ENCODE data around the gene DEXI.

The DEXI gene

DNA sequence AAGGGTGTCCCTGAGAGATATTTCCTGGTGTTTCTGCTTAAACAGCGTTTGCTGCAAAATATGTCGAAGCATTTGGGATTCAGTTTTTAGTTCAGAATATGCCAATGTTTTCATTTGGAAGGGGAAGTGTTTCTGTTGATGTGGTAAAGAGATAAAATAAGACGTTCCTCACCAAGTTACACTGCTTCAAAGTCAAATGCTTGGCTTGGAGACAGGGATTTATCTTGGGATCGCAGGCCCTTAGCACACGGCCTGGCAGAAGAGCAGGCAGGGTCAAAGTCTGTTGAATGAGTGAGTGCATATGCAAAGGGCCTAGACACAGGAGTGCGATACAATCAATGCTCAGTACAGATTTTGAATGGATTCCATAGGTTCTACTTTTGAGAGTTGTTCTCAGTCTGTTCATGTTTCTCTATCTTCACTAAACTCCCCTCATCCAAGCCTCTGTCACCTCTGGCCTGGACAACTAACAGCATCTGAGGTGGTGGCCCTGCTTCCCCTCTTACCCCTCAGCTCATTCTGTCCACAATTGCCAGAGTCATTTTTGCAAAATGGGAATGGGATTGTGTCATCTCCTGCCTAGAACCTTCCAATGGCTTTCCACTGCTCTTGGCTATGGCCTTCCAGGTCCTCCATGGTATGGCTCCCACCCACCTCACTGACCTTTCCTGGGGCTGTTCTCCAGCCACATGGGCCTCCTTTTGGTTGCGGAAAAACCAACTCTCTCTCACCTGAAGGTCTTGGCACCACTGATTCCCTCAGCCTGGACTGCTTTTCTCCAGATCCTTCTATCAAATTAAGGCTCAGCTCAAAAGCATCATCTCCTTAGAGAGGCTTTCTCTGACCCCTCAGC lies 3.2 kb downstream of the DEXI start:
- Mint-ChIP-seq H3K27ac (peak overlapping the region; percentile 76), H3K36me3 (peaks cover 28% of the 10 kb centered on the region), H3K9me3 (no peaks in the 10 kb centered on the region)

DNA sequence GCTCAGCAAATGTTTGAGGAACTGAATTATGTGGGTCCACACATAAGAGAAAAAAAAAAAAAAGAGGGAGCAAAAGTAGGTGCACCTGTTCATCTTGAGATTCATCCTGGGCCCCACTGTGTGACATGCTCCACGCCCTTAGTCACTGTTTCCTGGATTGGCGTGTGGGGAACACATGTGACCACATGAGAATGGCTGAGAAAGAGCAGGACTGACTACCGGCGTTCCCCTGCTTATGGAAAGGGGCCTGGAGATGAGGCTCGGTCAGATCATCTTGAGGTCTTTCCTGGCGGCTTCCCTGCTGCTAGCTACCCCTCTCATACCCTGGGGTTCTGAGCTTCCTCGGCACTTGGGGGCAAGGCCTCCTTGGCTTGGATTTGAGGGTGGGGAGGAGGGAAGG lies 3.9 kb downstream of the DEXI start:
- Mint-ChIP-seq H3K27ac (peak overlapping the region; percentile 76), H3K4me3 (peak overlapping the region; percentile 57), H3K4me1 (peaks cover 85% of the 10 kb centered on the region), H3K36me3 (peaks cover 35% of the 10 kb centered on the region), H3K9me3 (no peaks in the 10 kb centered on the region), H3K27me3 (no peaks in the 10 kb centered on the region)
- no peak for ATAC-seq

More for the DNA sequence above, 3.2 kb downstream of the DEXI start:
- peak overlapping the region; percentile 84 for H3K4me3 Mint-ChIP-seq
- no peaks in the 10 kb centered on the region for H3K27me3 Mint-ChIP-seq
- ATAC-seq = no peak
- H3K4me1 Mint-ChIP-seq = peaks cover 81% of the 10 kb centered on the region

DNA sequence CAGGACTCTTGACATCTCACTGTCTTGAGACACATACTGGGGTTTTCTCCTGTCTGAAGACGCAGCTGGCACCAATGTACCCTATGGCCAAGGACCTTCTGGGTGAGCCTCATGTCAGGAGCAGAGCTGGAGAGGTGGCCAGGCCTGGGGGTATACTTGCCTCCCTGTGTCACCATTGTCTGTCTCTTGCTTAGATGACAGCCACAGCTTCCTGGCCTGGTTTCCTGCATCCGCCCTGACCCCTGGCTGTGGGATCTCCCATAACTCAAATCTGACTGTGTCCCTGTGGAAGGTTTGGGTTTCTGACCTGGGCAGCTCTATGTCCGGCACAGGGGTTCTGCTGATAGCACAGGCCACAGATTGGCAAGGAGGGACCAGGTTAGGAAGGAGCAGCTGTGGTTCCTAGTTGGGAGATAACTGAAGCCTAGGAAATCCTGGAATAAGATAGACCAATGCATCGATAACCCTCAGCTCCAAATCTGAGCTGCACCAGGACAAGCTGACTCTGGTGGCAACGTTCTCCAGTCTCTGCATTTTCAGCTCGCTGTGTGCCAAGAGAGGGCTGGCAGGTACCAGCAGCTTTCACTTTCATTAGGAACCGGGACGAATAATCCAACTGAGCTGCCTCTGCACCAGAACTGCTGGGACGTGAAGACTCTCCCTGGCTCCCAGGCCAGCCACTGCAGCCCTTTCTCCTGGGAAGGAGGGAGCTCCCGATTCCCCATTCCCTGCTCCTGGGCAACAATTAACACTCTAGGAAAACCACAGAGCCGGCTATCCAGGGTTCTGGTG lies 5.0 kb downstream of the DEXI start:
- no peaks in the 10 kb centered on the region for H3K9me3 Mint-ChIP-seq
- no peak for ATAC-seq
- H3K36me3 Mint-ChIP-seq = peaks cover 39% of the 10 kb centered on the region
- peak overlapping the region; percentile 76 for H3K27ac Mint-ChIP-seq
- no peaks in the 10 kb centered on the region for H3K27me3 Mint-ChIP-seq
- H3K4me3 Mint-ChIP-seq = peak overlapping the region; percentile 57
- H3K4me1 Mint-ChIP-seq = peaks cover 87% of the 10 kb centered on the region

DNA sequence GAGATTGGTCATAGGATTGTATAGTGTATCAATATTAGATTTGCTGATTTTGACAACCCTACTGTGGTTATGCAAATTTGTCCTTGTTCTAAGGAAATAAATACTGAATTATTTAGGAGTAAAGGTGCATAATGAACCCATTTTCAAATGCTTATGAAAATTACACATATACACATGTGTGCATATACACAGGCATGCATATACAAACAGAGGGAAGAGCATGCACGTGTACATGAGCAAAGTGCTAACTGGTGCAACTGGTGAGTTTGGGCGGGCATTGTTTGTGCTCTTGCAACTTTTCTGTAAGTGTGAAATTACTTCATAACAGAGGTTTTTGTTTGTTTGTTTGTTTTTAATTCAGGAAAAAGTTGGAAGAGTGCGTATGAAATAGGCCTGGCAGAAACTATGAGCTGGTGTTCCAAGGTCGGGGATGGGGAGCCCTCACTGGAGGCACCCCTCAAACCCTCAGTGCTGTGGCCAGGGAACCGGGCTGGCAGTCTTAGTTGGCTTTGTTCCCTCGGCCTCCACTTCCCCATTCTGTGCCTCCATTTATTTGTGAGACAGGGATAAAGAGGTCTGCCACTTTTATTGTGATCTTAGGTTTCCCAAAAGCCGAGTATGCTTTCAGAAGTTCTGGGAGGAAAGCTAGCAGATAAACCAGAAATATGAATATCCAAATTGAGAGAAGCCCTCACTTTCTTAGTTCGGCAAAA lies 5.8 kb downstream of the DEXI start:
- H3K4me3 Mint-ChIP-seq = no peak overlapping the region
- H3K4me1 Mint-ChIP-seq = peaks cover 93% of the 10 kb centered on the region
- no peaks in the 10 kb centered on the region for H3K27me3 Mint-ChIP-seq
- H3K27ac Mint-ChIP-seq = peak overlapping the region; percentile 30
- peaks cover 39% of the 10 kb centered on the region for H3K36me3 Mint-ChIP-seq
- H3K9me3 Mint-ChIP-seq = no peaks in the 10 kb centered on the region
- no peak for ATAC-seq

DNA sequence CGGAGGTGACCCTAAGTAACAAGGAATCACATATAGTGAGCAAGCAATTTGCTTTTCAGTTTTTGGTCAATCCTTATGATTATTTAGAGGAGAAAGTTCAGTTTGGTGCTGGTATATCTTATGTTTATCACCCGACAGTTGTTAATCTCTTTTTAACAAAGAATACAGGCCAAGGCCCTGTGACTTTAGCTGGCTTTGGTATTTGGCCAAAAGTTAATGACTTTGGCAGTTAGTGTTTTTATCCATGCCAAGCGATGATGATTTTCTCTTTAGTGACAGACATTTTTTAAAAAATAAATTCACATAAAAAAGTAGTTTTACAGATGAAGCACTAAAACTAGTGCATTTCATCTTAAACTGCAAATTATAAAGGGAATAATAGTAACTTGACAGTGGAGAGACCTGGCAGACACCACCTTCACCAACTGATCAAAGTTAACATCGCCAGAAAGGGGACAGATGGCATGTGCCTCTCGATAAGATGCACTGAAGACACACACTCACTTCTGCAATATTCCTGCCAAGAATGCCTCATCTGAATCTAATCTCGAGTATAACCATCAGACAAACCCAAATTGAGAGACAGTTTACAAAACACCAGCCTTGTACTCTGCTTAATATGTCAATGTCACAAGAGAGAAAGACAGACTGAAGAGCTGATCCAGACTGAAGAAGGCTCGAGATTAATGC lies 6.9 kb downstream of the DEXI start:
- no peak overlapping the region for H3K4me3 Mint-ChIP-seq
- H3K36me3 Mint-ChIP-seq = peaks cover 34% of the 10 kb centered on the region
- peak overlapping the region; percentile 30 for H3K27ac Mint-ChIP-seq
- H3K27me3 Mint-ChIP-seq = no peaks in the 10 kb centered on the region
- ATAC-seq = no peak
- H3K4me1 Mint-ChIP-seq = peaks cover 92% of the 10 kb centered on the region
- no peaks in the 10 kb centered on the region for H3K9me3 Mint-ChIP-seq

DNA sequence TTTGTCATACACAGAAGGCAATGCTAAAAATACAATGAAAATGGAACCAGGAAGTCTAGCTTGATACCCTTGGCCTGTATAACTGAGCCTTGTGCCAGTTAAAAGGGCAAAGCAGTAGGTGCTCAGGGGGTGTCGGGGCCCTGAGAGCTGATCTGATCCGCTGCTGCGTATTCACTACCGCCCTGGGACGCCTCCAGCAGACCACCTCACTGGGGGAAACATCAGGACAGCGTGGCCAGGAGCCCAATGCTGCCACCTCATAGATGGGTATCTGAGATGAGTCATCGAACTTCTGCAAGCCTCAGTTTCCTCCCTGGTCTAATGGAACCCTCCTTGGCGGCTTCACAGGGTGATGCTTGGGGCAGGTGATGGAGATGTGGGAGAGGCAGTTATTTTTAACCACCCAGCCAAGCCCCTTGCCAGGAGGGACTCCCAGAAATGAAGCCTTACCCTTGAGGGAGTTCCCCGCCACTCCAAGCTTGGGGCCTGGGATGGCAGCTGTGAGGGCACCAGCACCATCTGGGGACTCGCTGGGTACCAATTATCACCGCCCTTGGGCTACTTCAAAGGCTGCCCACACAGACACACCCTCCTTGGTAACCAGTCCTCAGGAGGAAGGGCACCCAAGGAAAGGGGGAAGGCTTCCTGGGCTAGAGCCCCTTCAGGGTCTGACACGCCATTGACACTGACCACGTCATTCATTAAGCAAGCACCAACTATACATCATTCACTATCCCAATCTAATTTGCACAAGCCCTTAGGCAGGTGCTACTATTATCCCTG lies 7.8 kb downstream of the DEXI start:
- H3K27ac Mint-ChIP-seq = peak overlapping the region; percentile 62
- peaks cover 29% of the 10 kb centered on the region for H3K36me3 Mint-ChIP-seq
- no peak for ATAC-seq
- no peak overlapping the region for H3K4me3 Mint-ChIP-seq
- H3K4me1 Mint-ChIP-seq = peaks cover 91% of the 10 kb centered on the region
- no peaks in the 10 kb centered on the region for H3K9me3 Mint-ChIP-seq
- H3K27me3 Mint-ChIP-seq = no peaks in the 10 kb centered on the region

DNA sequence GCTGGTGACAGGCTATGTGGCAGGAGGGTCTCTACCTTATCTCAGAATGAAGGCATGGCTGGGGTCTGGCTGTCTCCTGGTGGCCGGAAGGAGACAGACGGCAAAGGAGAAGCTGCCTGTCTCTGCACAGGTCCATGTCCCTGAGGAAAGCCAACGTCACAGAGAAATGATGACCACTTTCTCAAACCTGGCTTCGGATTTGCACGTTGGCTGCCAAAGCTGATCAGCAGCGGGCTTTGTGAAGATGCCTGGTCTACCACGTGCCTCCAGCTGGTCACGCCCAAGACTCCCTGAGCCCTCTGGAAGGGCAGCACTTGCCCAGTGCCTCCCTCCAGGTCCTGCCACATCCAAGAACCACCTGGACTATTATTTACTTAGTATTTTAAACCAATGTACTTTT lies 8.4 kb downstream of the DEXI start:
- no peak for ATAC-seq
- peak overlapping the region; percentile 62 for H3K27ac Mint-ChIP-seq

DNA sequence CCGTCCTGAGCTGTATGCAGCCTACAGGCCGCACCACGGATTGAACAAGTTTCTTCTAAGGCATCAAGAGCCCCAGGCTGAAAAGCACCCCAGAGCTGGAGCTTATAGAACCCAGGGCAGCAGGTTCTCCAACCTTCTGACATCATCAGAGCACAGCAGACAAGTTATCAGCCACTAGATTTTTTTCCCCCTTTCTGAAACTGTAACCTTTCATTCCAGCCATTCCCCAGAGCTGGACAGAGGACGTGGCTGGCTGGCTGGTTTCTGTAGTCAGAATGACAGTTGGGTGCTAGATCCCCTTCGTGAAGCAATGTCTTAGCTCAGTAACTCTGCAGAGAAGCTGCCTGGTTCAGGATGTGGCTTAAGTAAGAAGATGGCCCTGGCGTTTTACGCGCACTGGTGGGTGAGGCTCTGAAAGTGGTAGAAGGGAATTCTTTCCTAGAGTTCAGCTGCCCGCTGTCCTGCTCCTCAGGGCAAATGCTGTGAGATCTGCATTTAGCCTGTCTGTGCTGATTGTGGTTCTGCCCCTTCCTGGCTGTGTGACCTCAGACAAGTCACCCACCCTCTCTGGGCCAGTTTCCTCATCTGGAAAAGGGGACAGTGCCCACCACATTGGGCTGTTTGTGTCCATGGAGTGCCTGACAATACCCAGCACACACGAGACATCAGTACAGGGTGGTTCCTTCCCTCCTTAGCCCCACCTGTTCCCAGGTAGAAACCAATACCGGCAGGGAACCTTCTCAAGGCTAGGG lies 9.1 kb downstream of the DEXI start:
- peaks cover 91% of the 10 kb centered on the region for H3K4me1 Mint-ChIP-seq
- H3K9me3 Mint-ChIP-seq = no peaks in the 10 kb centered on the region
- peak overlapping the region; percentile 62 for H3K27ac Mint-ChIP-seq
- no peak for ATAC-seq
- H3K4me3 Mint-ChIP-seq = no peak overlapping the region
- H3K27me3 Mint-ChIP-seq = no peaks in the 10 kb centered on the region
- peaks cover 23% of the 10 kb centered on the region for H3K36me3 Mint-ChIP-seq

More for the DNA sequence above, 8.4 kb downstream of the DEXI start:
- no peaks in the 10 kb centered on the region for H3K27me3 Mint-ChIP-seq
- no peak overlapping the region for H3K4me3 Mint-ChIP-seq
- H3K4me1 Mint-ChIP-seq = peaks cover 91% of the 10 kb centered on the region
- H3K9me3 Mint-ChIP-seq = no peaks in the 10 kb centered on the region
- H3K36me3 Mint-ChIP-seq = peaks cover 23% of the 10 kb centered on the region

DNA sequence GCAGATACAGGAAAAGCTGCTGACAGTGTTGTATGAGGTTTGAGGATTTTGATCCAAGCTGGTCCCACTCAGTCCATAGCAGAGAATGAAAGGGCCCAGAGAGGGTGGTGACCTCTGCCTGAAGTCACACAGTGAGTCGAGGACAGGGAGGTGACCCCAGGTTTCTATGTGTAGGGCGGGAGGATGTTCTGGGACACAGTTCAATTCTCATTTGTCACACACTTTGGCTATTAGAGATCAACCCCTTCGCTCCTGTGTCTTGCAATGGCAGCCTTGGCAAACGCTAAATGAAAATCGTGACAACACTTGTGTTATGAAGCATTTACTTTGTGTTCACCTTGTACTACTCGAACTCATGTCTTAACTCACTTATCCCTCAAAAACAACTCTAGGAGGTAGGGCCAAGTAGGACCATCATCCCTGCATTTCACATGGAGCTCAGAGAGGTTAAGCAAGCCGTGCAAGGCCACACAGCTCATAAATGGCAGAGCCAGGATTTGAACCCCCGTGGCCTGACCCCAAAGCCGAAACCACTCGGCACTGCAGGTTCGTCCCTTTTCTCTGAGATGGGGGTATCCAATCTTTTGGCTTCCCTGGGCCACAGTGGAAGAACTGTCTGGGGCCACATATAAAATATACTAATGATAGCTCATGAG lies 10.2 kb downstream of the DEXI start:
- no peaks in the 10 kb centered on the region for H3K9me3 Mint-ChIP-seq
- peaks cover 91% of the 10 kb centered on the region for H3K4me1 Mint-ChIP-seq
- H3K27ac Mint-ChIP-seq = peak overlapping the region; percentile 62
- peaks cover 28% of the 10 kb centered on the region for H3K36me3 Mint-ChIP-seq
- ATAC-seq = no peak
- H3K4me3 Mint-ChIP-seq = no peak overlapping the region
- H3K27me3 Mint-ChIP-seq = no peaks in the 10 kb centered on the region

DNA sequence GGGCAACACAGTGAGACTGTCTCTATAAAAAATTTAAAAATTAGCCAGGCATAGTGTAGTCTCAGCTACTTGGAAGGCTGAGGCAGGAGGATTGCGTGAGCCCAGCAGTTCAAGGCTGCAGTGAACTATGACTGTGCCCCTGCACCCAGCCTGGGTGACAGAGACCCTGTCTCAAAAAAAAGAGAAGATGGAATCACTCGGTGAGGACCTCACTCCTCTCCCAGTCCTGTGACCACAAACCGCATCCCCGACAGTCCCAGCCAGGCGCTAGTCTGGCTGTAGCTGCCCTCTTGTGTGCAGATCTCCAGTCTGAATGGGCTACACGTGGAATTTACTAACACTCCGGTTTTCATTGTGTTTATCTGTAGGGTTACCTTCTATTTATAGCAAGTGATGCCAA lies 11.1 kb downstream of the DEXI start:
- Mint-ChIP-seq H3K9me3 (no peaks in the 10 kb centered on the region), H3K36me3 (peaks cover 24% of the 10 kb centered on the region), H3K27ac (peak overlapping the region; percentile 62), H3K4me1 (peaks cover 88% of the 10 kb centered on the region), H3K27me3 (no peaks in the 10 kb centered on the region), H3K4me3 (peak overlapping the region; percentile 12)
- peak; percentile 2 for ATAC-seq

DNA sequence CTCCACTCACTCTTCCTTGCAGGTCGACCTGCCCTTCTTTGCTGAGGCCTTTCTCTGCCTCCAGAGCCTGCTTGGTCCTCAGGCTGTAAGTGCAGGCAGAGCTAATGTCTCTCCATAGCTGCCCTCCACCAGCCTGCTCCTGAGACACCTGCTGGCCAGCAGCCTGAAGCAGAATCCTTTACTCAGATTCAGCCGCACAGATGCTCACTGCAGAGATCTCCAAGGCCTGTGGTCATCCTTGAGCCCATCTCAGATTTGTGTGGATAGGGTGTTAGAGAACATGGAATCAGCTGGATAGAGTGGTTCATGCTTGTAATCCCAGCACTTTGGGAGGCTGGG lies 11.5 kb downstream of the DEXI start:
- Mint-ChIP-seq H3K36me3 (peaks cover 24% of the 10 kb centered on the region), H3K9me3 (no peaks in the 10 kb centered on the region), H3K27me3 (no peaks in the 10 kb centered on the region), H3K4me1 (peaks cover 87% of the 10 kb centered on the region), H3K4me3 (peak overlapping the region; percentile 12), H3K27ac (peak overlapping the region; percentile 62)
- ATAC-seq = peak; percentile 44

DNA sequence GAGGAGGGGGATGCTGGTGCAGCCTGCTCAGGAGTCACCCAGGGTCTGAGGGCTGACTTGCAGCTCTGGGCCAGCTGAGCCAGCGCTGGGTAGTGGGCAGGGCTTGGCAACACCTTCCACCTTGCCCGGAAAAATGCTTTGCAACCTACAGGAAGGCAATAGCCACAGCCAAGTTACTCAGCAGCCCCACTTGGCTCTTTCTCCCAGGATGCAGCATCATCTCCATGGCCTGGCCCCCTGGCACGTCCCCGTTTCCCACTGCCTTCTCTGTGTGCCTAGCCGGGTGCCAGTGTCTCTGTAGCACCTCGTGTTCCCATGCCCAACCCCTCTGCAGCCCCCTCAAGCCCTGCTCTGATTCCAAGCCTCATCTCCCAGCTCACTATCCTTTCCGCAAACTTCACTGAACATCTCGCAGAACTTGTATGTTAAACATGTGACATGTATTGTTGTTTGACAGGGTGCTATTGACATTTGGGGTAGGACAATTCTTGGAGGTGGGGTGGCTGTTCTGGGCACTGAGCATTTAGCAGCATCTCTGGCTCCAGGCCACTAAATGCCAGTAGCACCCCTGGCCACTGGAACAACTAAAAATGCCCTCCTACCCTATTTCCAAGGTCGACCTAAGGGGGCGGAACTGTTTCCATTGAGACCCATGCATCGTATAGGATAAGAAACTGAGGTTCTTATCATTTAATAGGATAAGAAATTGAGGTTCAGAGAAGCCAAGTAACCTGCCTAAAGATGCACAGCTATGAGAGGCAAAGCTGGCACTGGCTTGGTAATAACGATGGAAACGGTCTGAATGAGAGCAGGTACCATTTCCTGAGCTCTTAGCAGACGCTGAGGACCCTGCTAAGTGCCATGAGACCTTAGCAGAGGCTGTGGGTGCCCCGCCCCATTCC lies 12.2 kb downstream of the DEXI start:
- Mint-ChIP-seq H3K27me3 (no peaks in the 10 kb centered on the region), H3K4me1 (peaks cover 86% of the 10 kb centered on the region), H3K4me3 (peak overlapping the region; percentile 57), H3K27ac (peak overlapping the region; percentile 68), H3K36me3 (peaks cover 28% of the 10 kb centered on the region), H3K9me3 (no peaks in the 10 kb centered on the region)
- peak; percentile 7 for ATAC-seq
